A549 (cell line): ENCODE measurements around the gene EAPP. TPM values are rescaled to one million over a fixed set of nuclear protein-coding genes. Genes with fewer than 3 reads are reported as not detected.
"Not testable (repeated sequence)": the region's sequence is repeated elsewhere in the genome, so short reads cannot be mapped to it uniquely, and the experiment has no call there.

Source experiments
- ATAC-seq, 2 experiments: fragments of 200-7000 bp in 1 of 2; fragments of >200 bp in 1 of 2; cut with Nextera tagmentation in 1 of 2; cut with Tn5 transposase in 1 of 2; 3 replicates each; pipeline versions ENCODE4 v1.8.0 to v1.9.1; 2018 to 2020; ENCODE audit warnings: mild to moderate bottlenecking in 1 of 2, moderate library complexity in 1 of 2
- CTCF ChIA-PET: fragments of 300-600 bp; sonication (Branson Sonifier 250); formaldehyde crosslinking; extraction: SDS; loops from one replicate; lab custom pipeline; 2021; ENCODE audit warnings: antibody characterized with exemption, inconsistent platforms; lab: Yijun Ruan, JAX
- POLR2A ChIA-PET: fragments of 350-600 bp; formaldehyde crosslinking; extraction: SDS; loops from one replicate; lab custom pipeline; 2021; ENCODE audit warnings: antibody characterized with exemption, inconsistent platforms; lab: Yijun Ruan, JAX
- DNase-seq, 2 experiments: peaks; one replicate each; pipeline versions ENCODE4 v3.0.0 to v3.0.0-alpha.2; 2011 to 2016; ENCODE audit warnings: low read depth in 1 of 2, low spot score in 1 of 2
- FAIRE-seq: peaks from 2 replicates; lab custom pipeline; 2011; peaks lifted over from hg19 to GRCh38; lab: Jason Lieb, UNC
- H3K27ac ChIP-seq, 2 experiments: fragments of >200 bp; sonication (Bioruptor Twin); formaldehyde crosslinking; 3 replicates each; pipeline ENCODE4 v1.5.1; 2016 to 2017
- H3K4me1 ChIP-seq: fragments of >200 bp; sonication (Bioruptor Twin); formaldehyde crosslinking; 3 replicates; pipeline ENCODE4 v1.6.1; 2016
- H3K4me2 ChIP-seq: fragments of >200 bp; sonication (Bioruptor Twin); formaldehyde crosslinking; 3 replicates; pipeline ENCODE4 v1.6.1; 2016
- H3K4me3 ChIP-seq: fragments of >200 bp; sonication (Bioruptor Twin); formaldehyde crosslinking; 3 replicates; pipeline ENCODE4 v1.5.1; 2016
- H3K9me3 ChIP-seq: fragments of >200 bp; sonication (Bioruptor Twin); formaldehyde crosslinking; 3 replicates; pipeline ENCODE4 v1.6.1; 2016
- CBX2 ChIP-seq: fragments of 200-600 bp; sonication (generic); IDR thresholded peaks from 2 replicates; pipeline ENCODE4 v1.6.1; 2016; ENCODE audit warnings: low read depth, mild to moderate bottlenecking, borderline replicate concordance
- CEBPB ChIP-seq, 2 experiments: fragments of >200 bp in 1 of 2; sonication (Bioruptor Twin) in 1 of 2; formaldehyde crosslinking in 1 of 2; IDR thresholded peaks; 2 replicates each; pipeline ENCODE4 v1.6.1; 2012 to 2016
- EHMT2 ChIP-seq: fragments of 200-600 bp; sonication (generic); IDR thresholded peaks from 2 replicates; pipeline ENCODE4 v1.6.1; 2016; ENCODE audit warnings: antibody characterized with exemption, low read depth, mild to moderate bottlenecking, moderate library complexity
- ESRRA ChIP-seq: fragments of 150-350 bp; IDR thresholded peaks from 2 replicates; pipeline ENCODE4 v1.6.1; 2014; ENCODE audit warnings: mild to moderate bottlenecking, low read length, borderline replicate concordance
- HDAC2 ChIP-seq: fragments of 200-600 bp; sonication (generic); IDR thresholded peaks from 2 replicates; pipeline ENCODE4 v1.6.1; 2016
- HEYL ChIP-seq: fragments of 250-450 bp; sonication (Bioruptor Pico); IDR thresholded peaks from 2 replicates; pipeline ENCODE4 v1.8.0; 2021; ENCODE audit warnings: mild to moderate bottlenecking, moderate library complexity
- HOXB13 ChIP-seq: fragments of 250-450 bp; sonication (Bioruptor Pico); IDR thresholded peaks from 2 replicates; pipeline ENCODE4 v1.5.0; 2020; ENCODE audit warnings: low read depth, mild to moderate bottlenecking, moderate library complexity
- JUN ChIP-seq, 2 experiments: fragments of >200 bp; sonication (Bioruptor Twin); formaldehyde crosslinking; IDR thresholded peaks; 2 replicates in 1 of 2; 3 replicates in 1 of 2; pipeline ENCODE4 v1.6.1; 2016 to 2017
- JUNB ChIP-seq: fragments of >200 bp; sonication (Bioruptor Twin); formaldehyde crosslinking; IDR thresholded peaks from 2 replicates; pipeline ENCODE4 v1.6.1; 2016
- KDM1A ChIP-seq: fragments of 200-600 bp; sonication (generic); IDR thresholded peaks from 2 replicates; pipeline ENCODE4 v1.6.1; 2016; ENCODE audit warnings: low read depth, mild to moderate bottlenecking
- MAFK ChIP-seq: fragments of 450-650 bp; IDR thresholded peaks from 2 replicates; pipeline ENCODE4 v1.6.1; 2014; ENCODE audit not compliant: partially characterized antibody
- MAX ChIP-seq: IDR thresholded peaks from 2 replicates; pipeline ENCODE4 v1.6.1; 2012
- MAZ ChIP-seq: fragments of 150-350 bp; IDR thresholded peaks from 2 replicates; pipeline ENCODE4 v1.6.1; 2014; ENCODE audit warnings: antibody characterized with exemption, low read depth, low read length, borderline replicate concordance
- NPAS2 ChIP-seq: fragments of 250-450 bp; sonication (Bioruptor Pico); IDR thresholded peaks from 2 replicates; pipeline ENCODE4 v1.8.0; 2022; ENCODE audit warnings: mild to moderate bottlenecking, moderate library complexity, borderline replicate concordance
- PHF8 ChIP-seq: fragments of 200-600 bp; sonication (generic); IDR thresholded peaks from 2 replicates; pipeline ENCODE4 v1.6.1; 2016; ENCODE audit warnings: low read depth, mild to moderate bottlenecking, antibody characterized with exemption, moderate library complexity, borderline replicate concordance
- RAD21 ChIP-seq, 2 experiments: fragments of >200 bp in 1 of 2; sonication (Bioruptor Twin) in 1 of 2; formaldehyde crosslinking in 1 of 2; IDR thresholded peaks in 1 of 2; conservative IDR thresholded peaks in 1 of 2; 2 replicates in 1 of 2; 3 replicates in 1 of 2; pipeline ENCODE4 v1.6.1; 2012 to 2018; ENCODE audit warnings: inconsistent platforms in 1 of 2
- SREBF2 ChIP-seq: fragments of 450-650 bp; IDR thresholded peaks from 2 replicates; pipeline ENCODE4 v1.6.1; 2014; ENCODE audit warnings: mild to moderate bottlenecking, moderate library complexity
- TP53 ChIP-seq: fragments of 250-450 bp; sonication (Bioruptor Pico); IDR thresholded peaks from 2 replicates; pipeline ENCODE4 v1.5.0; 2021; ENCODE audit warnings: mild to moderate bottlenecking, moderate library complexity
- ZC3H11A ChIP-seq: fragments of 450-650 bp; IDR thresholded peaks from 2 replicates; pipeline ENCODE4 v1.6.1; 2014; ENCODE audit warnings: antibody characterized with exemption, mild to moderate bottlenecking
- ZFP36 ChIP-seq: fragments of 450-650 bp; IDR thresholded peaks from 2 replicates; pipeline ENCODE4 v1.6.1; 2014; ENCODE audit warnings: borderline replicate concordance; ENCODE audit not compliant: partially characterized antibody
- whole genome bisulfite sequencing: methylation state at CpG from one replicate; pipeline ENCODE4 v1.1.6; 2017; ENCODE audit errors: missing lambda C conversion rate; 5-methylcytosine and 5-hydroxymethylcytosine counted together
- polyA plus RNA-seq, 4 experiments: library from polyadenylated mRNA; depleted of rRNA in 3 of 4; stranded (reverse); fragments of >200 nt; fragmentation: RNase III in 1 of 4; extraction: RNeasy Plus Mini Kit Qiagen cat#74134 plus additional on column Dnase treatment in 1 of 4; gene quantifications; 2 replicates in 3 of 4; 3 replicates in 1 of 4; pipeline ENCODE4 v1.2.3, GENCODE V29; 2011 to 2017
- TF ChIP-seq, protein P1 (sequence below): fragments of >200 bp; sonication (Bioruptor Twin); formaldehyde crosslinking; IDR thresholded peaks from 3 replicates; pipeline ENCODE4 v1.5.1; 2016
- TF ChIP-seq, protein P2 (sequence below): fragments of 450-650 bp; IDR thresholded peaks from 2 replicates; pipeline ENCODE4 v1.6.1; 2014; ENCODE audit warnings: antibody characterized with exemption

EAPP gene
- polyA plus RNA-seq, 2 of the 4 experiments (the other 2 are of a cell fraction), result 44.6 to 93.0 TPM

DNA sequence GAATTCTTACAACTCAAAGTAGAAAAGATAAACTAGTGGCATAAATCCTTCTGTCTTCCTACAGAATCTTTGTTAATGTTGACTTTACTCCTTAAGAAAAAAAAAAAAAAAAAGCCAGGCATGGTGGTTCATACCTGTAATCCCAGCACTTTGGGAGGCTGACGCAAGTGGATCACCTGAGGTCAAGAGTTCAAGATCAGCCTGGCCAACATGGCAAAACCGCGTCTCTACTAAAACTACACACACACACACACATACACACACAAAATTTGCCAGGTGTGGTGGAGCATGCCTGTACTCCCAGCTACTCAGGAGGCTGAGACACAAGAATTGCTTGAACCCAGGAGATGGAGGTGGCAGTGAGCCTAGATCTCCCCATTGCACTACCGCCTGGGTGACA is 59.8 kb downstream of the EAPP start (continued):
- TF ChIP-seq NPAS2 (CRISPR knock-in tag), result no peak
- no peak for TF ChIP-seq ESRRA
- TF ChIP-seq MAFK, result no peak
- TF ChIP-seq, protein P1, sequence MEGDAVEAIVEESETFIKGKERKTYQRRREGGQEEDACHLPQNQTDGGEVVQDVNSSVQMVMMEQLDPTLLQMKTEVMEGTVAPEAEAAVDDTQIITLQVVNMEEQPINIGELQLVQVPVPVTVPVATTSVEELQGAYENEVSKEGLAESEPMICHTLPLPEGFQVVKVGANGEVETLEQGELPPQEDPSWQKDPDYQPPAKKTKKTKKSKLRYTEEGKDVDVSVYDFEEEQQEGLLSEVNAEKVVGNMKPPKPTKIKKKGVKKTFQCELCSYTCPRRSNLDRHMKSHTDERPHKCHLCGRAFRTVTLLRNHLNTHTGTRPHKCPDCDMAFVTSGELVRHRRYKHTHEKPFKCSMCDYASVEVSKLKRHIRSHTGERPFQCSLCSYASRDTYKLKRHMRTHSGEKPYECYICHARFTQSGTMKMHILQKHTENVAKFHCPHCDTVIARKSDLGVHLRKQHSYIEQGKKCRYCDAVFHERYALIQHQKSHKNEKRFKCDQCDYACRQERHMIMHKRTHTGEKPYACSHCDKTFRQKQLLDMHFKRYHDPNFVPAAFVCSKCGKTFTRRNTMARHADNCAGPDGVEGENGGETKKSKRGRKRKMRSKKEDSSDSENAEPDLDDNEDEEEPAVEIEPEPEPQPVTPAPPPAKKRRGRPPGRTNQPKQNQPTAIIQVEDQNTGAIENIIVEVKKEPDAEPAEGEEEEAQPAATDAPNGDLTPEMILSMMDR, result no peak
- TF ChIP-seq MAX, result no peak
- no peak for TF ChIP-seq CEBPB (IDR thresholded peaks at IDR 0.05)
- TF ChIP-seq MAZ, result no peak

DNA sequence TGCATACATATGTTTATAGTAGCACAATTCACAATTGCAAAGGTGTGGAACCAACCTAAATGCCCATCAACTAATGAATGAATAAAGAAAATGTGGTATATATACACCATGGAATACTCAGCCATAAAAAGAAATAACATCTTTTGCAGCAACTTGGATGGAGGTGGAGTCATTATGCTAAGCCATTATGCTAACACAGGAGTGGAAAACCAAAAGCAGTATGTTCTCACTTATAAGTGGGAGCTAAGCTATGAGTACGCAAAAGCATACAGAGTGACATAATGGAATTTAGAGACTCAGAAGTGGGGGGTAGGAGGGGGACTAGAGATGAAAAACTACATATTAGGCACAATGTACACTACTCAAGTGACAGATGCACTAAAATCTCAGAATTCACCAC is 61.2 kb downstream of the EAPP start:
- ChIA-PET CTCF (interaction anchor here (0.6 kb wide), 1 partner anchor 57 kb away, joined by 4 read pairs; no protein-coding TSS in a partner anchor), POLR2A (interaction anchor here (0.6 kb wide), 1 partner anchor 211 kb away, joined by 3 read pairs; no protein-coding TSS in a partner anchor)
- FAIRE-seq (no peak), DNase-seq (no peak), ATAC-seq (no peak)
- H3K9me3 ChIP-seq, result no peaks in the 10 kb centered on the region
- TF ChIP-seq JUNB (no peak), HOXB13 (CRISPR knock-in tag) (no peak), ZC3H11A (no peak), TP53 (CRISPR knock-in tag) (no peak), PHF8 (no peak), JUN (IDR thresholded peaks at IDR 0.05) (no peak), SREBF2 (no peak), CBX2 (no peak), HDAC2 (no peak), ZFP36 (no peak), EHMT2 (no peak), RAD21 (conservative IDR thresholded peaks at IDR 0.05 in 1 of 2, IDR thresholded peaks at IDR 0.05 in 1 of 2) (no peak), KDM1A (no peak), HEYL (CRISPR knock-in tag) (no peak)
- TF ChIP-seq, protein P1, result no peak
- TF ChIP-seq, protein P2, sequence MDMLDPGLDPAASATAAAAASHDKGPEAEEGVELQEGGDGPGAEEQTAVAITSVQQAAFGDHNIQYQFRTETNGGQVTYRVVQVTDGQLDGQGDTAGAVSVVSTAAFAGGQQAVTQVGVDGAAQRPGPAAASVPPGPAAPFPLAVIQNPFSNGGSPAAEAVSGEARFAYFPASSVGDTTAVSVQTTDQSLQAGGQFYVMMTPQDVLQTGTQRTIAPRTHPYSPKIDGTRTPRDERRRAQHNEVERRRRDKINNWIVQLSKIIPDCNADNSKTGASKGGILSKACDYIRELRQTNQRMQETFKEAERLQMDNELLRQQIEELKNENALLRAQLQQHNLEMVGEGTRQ, result no peak
- no peak overlapping the region for H3K4me2 ChIP-seq
- no peaks in the 10 kb centered on the region for H3K4me1 ChIP-seq
- 96% methylated on average over 1 of the region's 1 CpG for WGBS
- H3K4me3 ChIP-seq, result no peak overlapping the region
- no peak overlapping the region for H3K27ac ChIP-seq

GRCh38 chr14:34476036-34476435 is 63.5 kb downstream of the EAPP start:
- CTCF ChIA-PET, H3K4me3 ChIP-seq, H3K4me1 ChIP-seq, POLR2A ChIA-PET, H3K4me2 ChIP-seq, FAIRE-seq, DNase-seq, H3K9me3 ChIP-seq, ATAC-seq, H3K27ac ChIP-seq: not testable (repeated sequence)
- WGBS, result 88% methylated on average over 11 of the region's 31 CpGs
